CD4-positive, alpha-beta T cell treated with Interleukin-12 subunit alpha and Interleukin-12 subunit beta, for 1 hour (primary cell): ENCODE measurements around the gene CNTN1.
"Not testable (repeated sequence)": the region's sequence is repeated elsewhere in the genome, so short reads cannot be mapped to it uniquely, and the experiment has no call there.

ENCODE experiments used
- DNase-seq: peaks from one replicate; pipeline ENCODE4 v3.0.0-alpha.2; 2020

CNTN1 gene

DNA sequence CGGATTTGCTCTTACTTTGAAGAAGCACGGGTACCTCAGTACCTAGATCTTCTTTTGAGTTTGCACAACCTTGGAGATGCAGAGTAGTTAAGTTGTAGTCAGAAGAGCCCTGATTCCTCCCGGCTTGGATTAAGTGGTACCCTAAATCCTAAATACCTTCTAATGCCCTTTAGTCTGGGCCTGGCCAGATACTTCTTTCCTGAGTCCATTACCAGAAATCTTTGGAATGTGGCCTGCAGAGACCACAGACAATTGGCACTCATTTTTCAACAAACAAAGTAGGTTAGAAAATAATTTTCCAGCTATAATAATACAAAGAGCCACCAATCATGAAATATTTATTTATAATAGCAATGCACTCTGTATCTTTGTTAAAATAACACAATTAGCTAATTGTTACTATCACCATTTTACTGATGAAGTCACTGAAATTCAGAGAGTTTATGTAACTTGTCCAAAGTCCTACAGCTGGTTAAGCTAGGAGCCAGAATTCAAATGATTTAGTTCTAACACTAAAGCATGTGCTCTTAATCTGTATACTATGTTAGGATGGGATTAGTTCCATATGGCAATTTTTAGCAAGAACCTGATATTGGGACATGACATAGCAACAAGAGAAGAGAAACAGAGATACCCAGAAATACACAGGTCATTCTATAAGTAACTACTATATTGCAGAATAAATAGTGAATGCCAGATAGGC is 363.8 kb downstream of the CNTN1 start:
- DNase-seq: no peak

DNA sequence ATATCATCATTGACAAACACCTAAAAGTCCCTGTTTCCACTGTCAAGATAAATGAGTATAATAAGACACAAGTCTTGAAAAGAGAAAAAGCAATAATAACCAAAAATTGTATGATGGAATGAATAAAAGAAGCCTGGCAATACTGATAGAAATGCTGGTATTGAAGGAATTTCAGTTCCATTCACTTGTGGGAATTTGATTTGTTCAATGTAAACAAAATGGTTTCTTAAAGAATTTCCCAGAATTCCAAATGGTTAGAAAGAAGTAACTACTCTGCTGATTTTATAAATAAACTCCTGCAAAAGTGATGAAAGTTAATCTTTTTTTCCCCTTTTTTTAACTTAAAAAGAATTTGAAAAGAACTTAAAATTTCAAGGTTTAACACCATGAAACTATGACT is 366.0 kb downstream of the CNTN1 start:
- no peak for DNase-seq

DNA sequence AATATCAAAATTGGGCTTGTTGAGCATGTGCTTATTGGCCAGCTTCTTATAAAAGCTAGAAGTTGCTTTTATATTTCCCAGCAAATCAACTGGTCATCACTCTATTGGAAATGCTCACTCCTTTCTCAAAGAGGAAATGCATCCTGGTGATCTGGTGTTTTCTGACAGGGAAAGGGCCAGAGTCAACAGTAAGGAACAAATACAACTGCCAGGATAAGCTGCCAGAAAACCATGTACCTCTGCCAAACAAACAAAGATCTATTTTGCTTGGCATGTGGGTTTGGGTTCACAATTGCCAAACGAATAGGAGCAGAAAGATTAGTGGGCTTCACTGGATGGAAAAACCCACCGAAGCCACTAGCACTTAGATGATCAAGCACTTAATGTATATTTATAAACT is 369.0 kb downstream of the CNTN1 start:
- no peak for DNase-seq

DNA sequence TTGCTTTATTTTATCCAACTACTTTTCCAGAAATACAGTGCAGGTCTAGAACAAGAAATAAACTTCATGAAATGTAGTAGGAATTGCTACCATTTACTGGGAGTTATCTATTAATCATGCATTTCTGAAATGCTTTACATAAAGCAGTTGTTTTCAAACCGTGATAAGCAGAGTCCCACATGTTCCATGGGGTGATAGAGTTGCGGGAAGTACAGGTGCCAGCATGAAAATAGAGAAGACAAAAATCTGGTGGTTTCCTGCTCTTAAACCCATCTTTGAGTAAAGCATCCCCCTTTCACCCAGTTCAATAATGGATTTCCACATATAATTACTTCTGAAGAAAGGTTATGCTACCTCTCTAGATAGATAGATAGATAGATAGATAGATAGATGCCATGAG is 372.2 kb downstream of the CNTN1 start:
- no peak for DNase-seq

DNA sequence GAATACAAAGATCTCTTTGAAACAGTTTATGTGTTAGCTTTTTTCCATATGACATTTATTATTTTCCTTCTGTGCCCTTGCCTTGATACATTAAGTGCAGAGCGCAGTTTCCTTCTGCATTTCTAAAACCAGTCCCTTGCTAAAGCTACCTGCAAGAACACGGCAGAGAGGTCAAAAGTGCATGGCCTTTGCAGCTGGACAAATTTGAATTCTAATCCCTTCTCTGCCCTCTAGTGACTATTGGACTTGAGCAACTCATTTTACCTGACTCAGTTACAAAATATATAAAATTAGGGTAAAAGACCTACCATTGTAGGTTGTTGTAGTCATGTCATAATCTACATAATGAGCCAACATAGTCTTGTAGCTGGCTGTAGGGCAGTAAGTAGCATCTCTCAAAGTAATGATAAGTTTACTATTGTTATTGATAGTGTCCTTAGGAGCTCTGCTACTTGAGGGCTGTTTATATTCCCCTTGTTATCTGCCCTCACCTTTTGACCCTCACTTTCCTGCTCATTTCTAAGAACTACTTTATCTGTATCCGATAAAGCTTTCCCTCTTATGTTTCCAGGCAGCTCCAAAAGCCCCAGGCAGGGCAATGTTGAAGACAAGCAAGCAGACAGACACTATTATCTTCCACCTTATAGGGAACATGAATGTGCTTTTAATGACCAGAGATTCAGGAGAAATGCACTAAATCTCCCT is 375.9 kb downstream of the CNTN1 start:
- no peak for DNase-seq

DNA sequence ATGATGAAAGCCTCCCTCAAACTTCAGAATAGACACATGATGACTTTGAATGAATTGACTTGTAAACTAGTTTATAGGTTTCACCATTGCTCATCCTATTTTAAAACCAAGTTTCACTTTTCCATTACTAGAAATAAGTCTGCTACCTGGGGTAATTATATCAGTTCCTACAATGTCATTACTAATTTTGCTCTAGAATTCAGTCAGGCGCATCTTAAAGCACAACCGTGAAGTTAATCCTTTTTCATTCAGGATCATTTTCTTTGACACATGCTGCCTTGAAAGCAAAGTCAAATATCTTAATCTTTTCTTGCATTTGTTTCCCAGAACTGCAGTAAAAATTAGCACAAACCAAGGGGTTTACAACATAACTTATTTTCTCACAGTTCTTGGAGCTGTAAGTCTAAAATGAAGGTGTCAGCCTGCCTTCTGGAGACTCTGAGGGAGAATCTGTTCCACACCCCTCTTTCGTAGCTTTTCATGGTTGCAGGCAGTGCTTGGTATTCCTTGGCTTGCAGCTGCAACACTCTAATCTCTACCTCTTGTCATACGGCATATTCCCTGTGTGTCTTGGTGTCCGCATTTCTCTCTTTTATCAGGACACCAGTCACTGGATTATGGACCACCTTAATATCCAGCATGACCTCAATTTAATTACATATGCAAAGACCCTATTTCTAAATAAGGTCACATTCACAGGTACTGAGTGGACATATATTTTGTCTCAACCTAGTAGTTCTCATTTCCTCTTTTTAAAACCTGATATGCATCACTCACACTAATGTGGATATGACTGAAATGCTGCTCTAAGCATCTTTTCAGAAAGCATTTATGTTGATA is 381.6 kb downstream of the CNTN1 start:
- DNase-seq: no peak

DNA sequence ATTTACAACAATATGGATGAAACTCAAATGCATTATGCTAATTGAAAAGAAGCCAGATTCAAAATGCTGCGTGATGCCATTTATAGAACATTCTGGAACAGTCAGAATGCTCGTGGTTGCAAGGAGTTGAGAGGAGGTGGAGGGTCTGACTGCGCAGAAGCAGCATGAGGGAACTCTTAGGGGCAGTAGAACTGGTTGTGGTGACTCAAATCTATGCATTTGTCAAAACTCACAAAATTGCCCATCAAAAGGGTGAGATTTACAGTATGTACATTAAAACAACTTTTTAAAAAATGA is 382.2 kb downstream of the CNTN1 start:
- DNase-seq: no peak

DNA sequence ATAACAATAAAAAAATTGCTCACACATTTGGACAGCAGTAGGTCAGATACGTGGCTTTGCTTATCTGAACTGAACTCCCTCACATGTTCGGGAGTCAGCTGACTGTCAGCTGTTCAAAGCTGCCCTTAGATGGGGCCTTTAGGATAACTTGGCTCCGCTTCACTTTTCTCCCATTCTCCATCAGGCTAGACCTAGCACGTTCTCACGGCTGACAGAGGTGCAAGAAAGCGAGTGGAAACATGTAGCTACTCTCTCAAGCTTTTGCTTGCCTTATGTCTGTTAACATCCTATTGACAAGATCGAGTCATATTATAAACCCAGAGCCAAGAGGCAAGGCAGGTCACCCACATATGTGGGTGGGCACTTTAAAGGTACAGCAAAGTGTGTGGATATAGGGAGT is 383.9 kb downstream of the CNTN1 start:
- no peak for DNase-seq

DNA sequence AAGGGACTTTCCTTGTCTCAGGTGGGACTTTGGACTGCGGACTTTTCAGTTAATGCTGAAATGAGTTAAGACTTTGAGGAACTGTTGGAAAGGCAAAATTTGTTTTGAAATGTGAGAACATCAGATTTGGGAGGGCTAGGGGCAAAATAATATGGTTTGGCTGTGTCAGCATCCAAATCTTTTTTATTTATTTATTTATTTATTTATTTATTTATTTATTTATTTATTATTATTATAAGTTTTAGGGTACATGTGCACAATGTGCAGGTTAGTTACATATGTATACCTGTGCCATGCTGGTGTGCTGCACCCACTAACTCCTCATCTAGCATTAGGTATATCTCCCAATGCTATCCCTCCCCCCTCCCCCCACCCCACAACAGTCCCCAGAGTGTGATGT is 389.0 kb downstream of the CNTN1 start:
- DNase-seq: not testable (repeated sequence)

DNA sequence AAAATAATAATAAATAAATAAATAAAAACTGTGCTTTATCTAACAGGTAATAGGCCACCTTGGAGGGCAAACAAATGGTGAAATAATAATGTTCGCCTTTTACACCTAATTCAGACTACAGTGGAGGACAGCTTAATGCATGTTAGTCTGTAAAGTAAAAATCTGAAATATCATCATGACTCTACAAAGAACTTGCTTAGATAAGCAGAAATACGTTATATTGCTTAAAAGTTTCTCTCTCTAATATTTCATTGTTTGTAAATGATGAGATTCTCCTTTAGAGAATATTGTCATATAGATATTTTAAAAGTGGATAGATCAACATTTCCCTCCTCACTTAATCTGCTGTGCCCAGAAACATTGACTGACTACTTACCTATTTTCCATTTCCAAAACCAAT is 397.2 kb downstream of the CNTN1 start:
- DNase-seq: no peak

DNA sequence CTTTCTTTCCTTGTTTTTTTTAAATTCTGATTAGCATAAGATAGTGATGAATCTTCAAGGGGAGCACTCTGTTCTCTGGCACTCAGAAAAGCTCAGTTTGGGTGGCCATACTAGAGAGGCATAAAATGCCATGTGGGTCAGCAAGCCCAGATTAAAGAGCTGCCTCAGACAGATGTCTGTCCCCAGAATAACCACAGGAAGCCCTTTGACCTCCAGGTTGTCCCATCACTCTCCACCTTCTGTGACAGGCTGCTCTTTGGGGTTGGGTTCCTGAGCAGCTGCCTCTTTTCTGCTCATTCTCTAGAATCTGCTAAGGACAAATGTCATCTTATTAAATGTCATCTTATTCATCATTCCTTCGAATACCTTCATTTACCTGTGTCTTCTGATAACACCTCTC is 399.9 kb downstream of the CNTN1 start:
- no peak for DNase-seq

DNA sequence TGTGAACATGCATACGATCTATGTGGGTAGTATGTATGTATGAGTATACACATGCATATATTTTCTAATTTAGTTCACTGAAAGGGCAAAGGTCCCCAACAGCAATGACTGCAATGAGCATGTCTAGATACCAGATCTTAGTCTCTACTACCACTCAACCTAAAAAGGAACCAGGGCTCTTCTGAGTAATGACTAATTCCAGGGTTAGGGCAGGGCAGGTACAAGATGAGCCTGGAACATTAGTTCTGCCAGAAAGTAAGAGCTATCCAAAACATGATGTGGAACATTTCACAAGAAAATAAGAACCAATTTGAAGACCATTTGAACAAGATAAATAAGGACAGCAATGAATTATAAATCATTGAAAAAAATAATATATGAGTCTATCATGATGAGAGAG is 404.6 kb downstream of the CNTN1 start:
- no peak for DNase-seq

DNA sequence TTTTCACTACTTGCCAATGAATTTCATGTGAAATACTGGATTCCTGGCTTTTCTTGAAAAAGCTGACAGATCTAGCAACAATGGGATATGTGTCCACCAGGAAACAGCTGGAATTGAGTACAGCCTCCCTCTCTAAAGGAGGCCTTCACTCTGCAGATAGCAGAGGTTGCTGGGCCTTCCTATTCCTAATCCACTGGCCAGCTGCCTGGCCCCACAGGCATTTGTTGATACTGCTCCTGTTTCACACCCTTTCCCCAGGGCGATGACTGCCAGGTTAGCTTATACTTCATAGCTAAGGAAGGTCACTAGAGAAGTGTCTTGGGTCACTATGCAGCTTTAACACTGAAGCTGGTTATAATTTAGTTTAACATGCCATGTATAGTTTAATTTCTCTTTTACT is 408.3 kb downstream of the CNTN1 start:
- DNase-seq: no peak

DNA sequence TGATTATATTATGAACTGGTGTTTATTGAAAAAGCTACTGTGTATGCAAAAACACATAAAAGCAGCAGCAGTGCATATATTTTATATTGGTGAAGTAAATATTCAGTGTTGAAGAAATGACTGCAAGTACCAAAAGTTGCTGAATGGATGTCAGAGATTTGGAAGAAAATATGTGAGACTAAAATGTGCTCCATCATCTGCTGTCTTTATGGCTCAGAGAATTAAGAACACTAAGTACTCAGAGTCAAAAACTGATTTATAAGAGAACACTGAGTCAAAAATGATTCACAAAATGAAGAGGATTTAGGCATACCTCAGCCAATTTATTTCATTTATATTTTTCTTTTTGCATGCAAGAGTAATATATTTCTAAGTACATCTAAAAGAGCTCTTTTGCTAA is 409.6 kb downstream of the CNTN1 start:
- DNase-seq: no peak

DNA sequence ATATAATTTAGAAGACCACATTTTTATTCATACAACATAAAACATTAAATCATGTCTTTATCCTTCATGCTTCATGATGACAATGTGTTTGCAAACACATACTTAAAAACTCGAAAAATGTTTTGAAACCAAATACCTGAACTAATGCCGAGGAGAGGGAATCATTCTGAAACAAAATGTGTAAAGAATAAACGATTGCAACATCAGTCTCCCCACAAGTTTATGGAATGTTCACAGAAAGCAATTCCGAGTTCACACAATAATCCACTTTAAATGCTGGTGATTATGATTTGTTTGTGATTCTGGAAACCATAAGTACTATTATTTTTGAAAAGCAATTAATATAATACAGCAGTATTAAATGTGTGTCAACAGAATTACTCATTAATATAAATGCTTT is 411.4 kb downstream of the CNTN1 start:
- no peak for DNase-seq

DNA sequence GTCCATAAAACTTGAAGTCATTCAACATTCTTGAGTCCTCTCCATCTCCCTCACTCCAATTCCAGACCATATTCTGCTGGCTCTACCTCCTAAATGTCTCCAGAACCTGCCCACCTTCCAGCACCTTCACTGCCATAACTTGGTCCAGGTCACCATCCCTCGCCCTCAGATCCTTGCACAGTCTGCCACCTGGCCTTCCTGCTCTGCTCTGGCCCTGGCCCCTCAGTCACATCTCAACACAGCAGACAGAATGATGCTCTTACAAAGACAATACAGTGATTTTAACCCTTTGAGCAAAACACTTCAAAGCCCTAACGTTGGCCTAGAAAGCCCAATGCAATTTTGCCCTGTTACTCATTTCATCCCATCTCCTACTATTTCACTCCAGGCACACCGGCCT is 414.1 kb downstream of the CNTN1 start:
- no peak for DNase-seq

DNA sequence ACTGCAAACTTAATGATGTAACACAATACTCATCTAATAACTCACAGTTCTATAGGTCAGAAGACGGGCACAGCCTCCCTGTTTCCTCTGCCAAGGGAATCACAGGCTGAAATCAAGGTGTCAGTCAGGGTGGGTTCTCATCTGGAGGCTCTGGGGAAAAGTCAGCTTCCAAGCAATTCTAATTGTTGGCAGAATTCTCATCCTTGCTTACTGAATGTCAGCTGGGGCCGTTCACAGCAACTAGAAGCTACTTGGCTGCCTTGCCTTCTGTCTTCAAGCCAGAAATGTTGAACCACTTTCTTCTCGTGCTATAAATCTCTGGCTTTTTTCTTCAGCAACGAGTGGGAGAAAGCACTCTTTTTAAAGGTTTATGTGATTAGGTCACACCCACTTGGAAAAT is 415.8 kb downstream of the CNTN1 start:
- DNase-seq: no peak

DNA sequence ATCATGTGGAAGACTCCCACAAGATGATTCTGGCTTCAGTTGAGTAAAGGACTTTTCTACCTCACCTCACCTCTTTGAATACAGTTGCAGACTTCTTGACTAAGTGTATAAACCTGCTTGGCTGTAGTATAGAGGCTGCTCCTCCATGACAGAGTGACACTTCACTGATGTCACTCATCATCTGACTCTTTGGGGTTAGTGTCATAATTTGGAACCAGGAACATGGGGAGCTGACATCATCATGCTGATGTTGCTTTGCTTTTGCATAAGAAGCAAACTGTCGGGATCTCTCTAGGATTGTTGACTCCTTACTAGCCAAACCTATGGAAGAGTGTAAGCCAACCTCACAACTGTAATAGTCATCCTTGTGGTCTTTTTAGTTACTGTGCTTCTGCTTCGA is 420.7 kb downstream of the CNTN1 start:
- no peak for DNase-seq

DNA sequence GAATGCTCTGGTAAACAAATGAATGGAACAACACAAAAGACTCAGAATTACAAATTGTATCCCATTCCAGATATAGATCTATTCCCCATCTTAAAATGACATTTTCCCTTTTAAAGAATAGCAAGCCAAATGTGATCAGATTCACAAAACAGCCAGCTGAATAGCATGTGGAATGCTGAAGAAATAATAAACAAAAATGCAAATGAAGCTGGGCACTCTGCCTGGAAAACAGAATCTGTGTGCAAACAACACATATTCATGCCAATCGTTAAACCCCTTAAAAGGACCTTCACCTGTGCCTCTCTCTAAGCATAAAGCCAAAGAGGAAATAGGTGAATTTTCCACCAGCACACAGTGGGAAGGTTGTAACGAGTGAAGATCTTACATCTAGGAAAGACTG is 428.0 kb downstream of the CNTN1 start:
- no peak for DNase-seq

DNA sequence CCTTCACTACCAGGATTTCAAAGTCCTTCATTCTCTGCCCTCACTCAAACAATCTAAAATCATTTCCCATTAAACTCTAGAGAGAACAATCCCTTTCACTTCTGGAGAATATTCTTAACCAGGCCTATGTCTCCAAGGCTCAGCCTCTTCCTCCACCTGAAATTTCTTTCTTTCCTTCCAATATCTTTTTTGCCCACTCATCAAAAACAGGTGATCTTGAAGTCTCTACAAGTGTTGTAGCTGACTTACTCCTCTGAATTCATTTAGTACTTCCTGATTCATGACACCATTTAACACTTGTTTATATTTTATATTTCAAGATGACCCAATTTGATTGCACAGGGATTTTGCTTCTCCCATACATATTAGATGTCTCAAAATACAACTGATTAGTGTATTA is 429.1 kb downstream of the CNTN1 start:
- no peak for DNase-seq
